NCI-H2029 treated with DMSO at 0.1 percent for 48 hours (cell line): Measurements from ENCODE around the gene TLR4.
A peak's percentile ranks its signal among the peaks of the same experiment; 100 is the strongest.

Experiments used
- DNase-seq: peaks from one replicate; lab custom pipeline; 2025; lab: John Stamatoyannopoulos, UW

The TLR4 gene

GRCh38 chr9:117744856-117745389 lies 40.7 kb downstream of the TLR4 start:
- DNase-seq: no peak

- DNase-seq: no peak
These were observed 41.4 kb downstream of the TLR4 start for GRCh38 chr9:117745598-117745997.

GRCh38 chr9:117746263-117746662 lies 42.1 kb downstream of the TLR4 start:
- DNase-seq: no peak

GRCh38 chr9:117747386-117747970 lies 43.3 kb downstream of the TLR4 start:
- DNase-seq: peak; percentile 37

- DNase-seq: no peak
These were observed 46.2 kb downstream of the TLR4 start for GRCh38 chr9:117750401-117750800.

- no peak for DNase-seq
These were observed 48.7 kb downstream of the TLR4 start for GRCh38 chr9:117752894-117753293.

- DNase-seq: no peak
These were observed 53.5 kb downstream of the TLR4 start for GRCh38 chr9:117757561-117758190.

GRCh38 chr9:117763314-117763713 lies 59.1 kb downstream of the TLR4 start:
- no peak for DNase-seq

- no peak for DNase-seq
These were observed 64.7 kb downstream of the TLR4 start for GRCh38 chr9:117768750-117769395.

- no peak for DNase-seq
These were observed 66.9 kb downstream of the TLR4 start for GRCh38 chr9:117771136-117771535.

- DNase-seq: no peak
These were observed 68.8 kb downstream of the TLR4 start for GRCh38 chr9:117772960-117773359.
